PFSK-1 (cell line): ENCODE data around the gene C1orf35.

Experiments
- POLR2AphosphoS5 ChIP-seq: IDR thresholded peaks from 2 replicates; pipeline ENCODE4 v1.6.1; 2012; ENCODE audit warnings: low read depth, mild to moderate bottlenecking, control low read depth, low read length, moderate library complexity
- REST ChIP-seq, 2 experiments: IDR thresholded peaks; 2 replicates each; pipeline versions ENCODE4 v1.6.1 to v1.8.0; 2011 to 2012; ENCODE audit warnings: low read depth in 2 of 2, low read length in 2 of 2, control low read depth in 1 of 2, inconsistent platforms in 1 of 2, mild to moderate bottlenecking in 1 of 2, moderate library complexity in 1 of 2; ENCODE audit not compliant: insufficient read depth in 1 of 2
- SIN3A ChIP-seq: IDR thresholded peaks from 2 replicates; pipeline ENCODE4 v1.6.1; 2012; ENCODE audit warnings: mild to moderate bottlenecking, low read length, moderate library complexity, borderline replicate concordance; ENCODE audit not compliant: insufficient read depth

- TF ChIP-seq REST (IDR thresholded peaks at IDR 0.05; ENCODE audit: insufficient read depth in 1 of 2, low read depth in 2 of 2, low read length in 2 of 2) (no peak), SIN3A (no peak), POLR2AphosphoS5 (no peak)
Measured at GRCh38 chr1:228070173-228070572, 33.0 kb downstream of the C1orf35 start.
